ENCODE data around the gene MCC.

Gene MCC

GRCh38 chr5:113147101-113147508 is 341.1 kb downstream of the MCC start:
- DNase-seq (ENCODE audit: low read depth in 2 of 2), result no peak

GRCh38 chr5:113145757-113146387 is 342.4 kb downstream of the MCC start:
- DNase-seq (ENCODE audit: low read depth in 2 of 2), result no peak

- no peak for DNase-seq (ENCODE audit: low read depth in 2 of 2)
These were observed 346.1 kb downstream of the MCC start for GRCh38 chr5:113142186-113142585.

- DNase-seq (ENCODE audit: low read depth in 2 of 2), result no peak
These were observed 347.2 kb downstream of the MCC start for GRCh38 chr5:113140837-113141671.

DNA sequence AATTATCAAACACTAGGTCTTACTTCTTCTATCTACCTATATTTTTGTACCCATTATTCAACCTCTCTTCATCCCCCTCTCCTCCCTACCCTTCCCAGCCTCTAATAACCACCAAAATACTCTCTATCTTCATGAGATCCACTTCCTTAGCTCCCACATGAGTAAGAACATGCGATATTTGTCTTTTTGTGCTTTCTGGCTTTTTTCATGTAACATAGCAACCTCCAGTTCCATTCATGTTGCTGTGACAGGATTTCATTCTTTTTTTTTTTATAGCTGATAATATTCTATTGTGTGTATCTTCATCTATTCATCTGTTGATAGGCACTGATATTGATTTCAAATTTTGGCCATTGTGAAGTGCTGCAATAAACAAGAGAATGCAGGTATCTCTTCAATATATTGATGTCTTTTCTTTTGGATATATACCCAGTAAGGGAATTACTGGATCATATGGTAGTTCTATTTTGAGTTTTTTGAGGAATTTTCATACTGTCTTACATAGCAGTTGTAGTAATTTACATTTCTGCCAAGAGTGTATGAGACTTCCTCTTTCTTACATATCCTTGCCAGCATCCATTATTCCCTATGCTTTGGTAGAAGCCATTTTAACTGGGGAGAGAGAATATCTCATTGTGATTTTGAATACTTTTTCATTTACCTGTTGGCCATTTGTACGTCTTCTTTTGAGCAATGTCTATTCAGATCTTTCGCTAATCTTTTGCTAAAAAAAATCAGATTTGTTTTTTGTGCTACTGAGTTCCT is 354.9 kb downstream of the MCC start:
- no peak for DNase-seq (ENCODE audit: low read depth in 2 of 2)

DNA sequence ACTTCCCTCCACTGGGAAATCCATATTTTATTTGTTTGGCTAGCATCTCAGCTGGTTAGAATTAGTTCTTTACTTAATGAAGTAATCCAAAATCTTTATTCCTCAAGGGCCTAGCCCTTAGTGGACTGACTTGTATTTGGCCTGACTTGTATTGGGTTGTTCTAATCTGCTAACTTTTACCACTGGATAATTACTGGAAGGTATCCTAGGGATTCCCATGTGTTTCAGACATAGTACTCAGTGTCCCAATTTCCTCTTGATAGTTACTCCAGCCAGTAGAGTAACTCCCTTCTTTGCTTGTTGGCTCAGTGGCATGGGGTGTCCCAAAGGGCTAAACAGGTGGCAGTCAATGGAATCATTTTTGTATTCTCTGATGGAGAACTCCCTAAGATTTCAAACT is 355.7 kb downstream of the MCC start:
- DNase-seq (ENCODE audit: low read depth in 2 of 2), result no peak

GRCh38 chr5:113128641-113129330 is 359.5 kb downstream of the MCC start:
- no peak for DNase-seq (ENCODE audit: low read depth in 2 of 2)

GRCh38 chr5:113128082-113128481 is 360.2 kb downstream of the MCC start:
- DNase-seq (ENCODE audit: low read depth in 2 of 2), result no peak

DNA sequence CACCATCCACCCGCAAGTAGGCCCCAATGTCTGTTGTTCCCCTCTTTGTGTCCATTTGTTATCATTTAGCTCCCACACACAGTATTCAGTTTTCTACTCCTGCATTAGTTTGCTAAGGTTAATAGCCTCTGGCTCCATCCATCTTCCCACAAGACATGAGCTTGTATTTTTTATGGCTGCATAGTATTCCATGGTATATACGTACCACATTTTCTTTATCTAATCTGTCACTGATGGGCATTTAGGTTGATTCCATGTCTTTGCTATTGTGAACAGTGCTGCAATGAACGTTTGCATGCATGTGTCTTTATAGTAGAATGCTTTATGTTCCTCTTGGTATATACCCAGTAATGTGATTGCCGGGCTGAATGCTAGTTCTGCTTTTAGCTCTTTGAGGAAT is 361.2 kb downstream of the MCC start:
- no peak for DNase-seq (ENCODE audit: low read depth in 2 of 2)

DNA sequence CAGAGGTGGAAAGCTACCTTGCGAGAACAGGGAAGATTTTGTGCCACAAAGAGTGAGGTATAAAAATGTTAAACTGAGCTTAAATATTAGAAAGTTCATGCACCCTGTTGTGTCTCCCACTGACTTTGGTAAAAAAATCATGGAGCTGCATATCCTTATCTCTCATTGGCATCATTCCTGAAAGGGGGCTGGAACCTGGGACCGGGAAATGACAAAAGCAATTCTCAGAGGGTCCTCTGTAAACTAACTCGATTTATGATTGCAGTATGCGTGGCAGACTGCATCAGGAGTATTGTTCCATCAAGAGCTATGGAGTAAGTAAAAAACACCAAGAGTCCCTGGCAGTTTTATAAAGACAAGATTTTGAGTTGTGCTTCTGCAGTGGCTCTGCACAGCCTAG is 362.9 kb downstream of the MCC start:
- no peak for DNase-seq (ENCODE audit: low read depth in 2 of 2)

- DNase-seq (ENCODE audit: low read depth in 2 of 2), result no peak
These were observed 363.3 kb downstream of the MCC start for GRCh38 chr5:113124914-113125313.

DNA sequence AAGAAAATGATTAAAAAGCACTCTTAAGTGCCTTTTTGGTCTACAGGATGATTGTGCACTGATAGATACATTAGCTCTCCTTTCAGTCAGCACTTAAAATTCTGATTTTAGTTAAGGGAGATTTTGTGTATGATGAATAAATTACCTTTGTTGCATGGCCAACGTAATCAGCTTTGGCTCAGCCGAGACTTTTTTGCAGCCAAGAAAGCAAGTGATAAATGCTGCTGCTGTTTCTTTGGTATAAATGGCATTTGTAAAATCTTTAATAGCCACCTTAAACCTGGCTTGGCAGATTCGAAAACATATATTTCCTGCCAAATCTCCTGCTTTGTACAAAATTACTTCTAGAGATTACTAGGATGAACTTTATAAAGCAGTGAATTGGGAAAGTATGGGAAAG is 364.0 kb downstream of the MCC start:
- DNase-seq (ENCODE audit: low read depth in 2 of 2), result no peak

- DNase-seq (ENCODE audit: low read depth in 2 of 2), result no peak
These were observed 364.6 kb downstream of the MCC start for GRCh38 chr5:113123618-113124017.

GRCh38 chr5:113122053-113122452 is 366.2 kb downstream of the MCC start:
- DNase-seq (ENCODE audit: low read depth in 2 of 2), result no peak

- DNase-seq (ENCODE audit: low read depth in 2 of 2), result no peak
These were observed 368.9 kb downstream of the MCC start for GRCh38 chr5:113119246-113119924.

DNA sequence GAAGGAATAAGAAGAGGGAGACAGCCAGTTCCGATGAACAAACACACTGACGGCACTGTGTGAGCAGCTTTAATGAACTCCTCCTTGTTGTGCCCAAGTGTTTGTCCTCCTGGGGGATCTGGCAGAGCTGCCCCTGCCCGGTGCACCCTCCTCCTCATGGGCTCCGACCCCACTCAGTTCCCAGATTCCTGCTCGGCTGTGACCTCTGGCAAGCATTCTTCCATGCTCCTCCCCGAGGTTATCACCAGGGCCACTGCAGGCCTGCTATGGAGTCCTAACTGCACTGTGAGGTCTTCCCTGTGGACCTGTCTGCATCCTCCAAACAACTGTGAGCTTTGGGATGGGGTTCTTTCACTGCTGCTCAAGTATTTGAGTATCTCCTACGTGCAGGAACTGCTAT is 369.5 kb downstream of the MCC start:
- DNase-seq (ENCODE audit: low read depth in 2 of 2), result no peak

DNA sequence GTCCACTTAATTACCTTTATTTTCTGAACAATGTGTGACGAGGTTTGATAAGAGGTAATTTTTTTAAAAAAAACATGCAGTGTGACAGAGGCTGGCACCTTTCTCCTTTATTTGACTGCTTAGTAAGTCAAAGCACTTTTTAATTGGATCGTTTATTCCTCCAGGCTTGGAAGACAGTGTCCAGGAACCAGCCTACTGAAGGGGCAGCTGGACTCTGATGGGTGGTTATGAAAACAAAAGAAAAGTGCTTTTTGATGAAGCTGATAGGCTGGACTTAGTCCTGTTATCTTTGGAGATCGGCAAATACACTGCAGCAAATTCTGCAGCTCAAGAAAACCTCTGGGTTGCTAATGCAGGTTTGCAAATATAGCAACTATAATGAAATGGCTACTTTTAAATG is 370.0 kb downstream of the MCC start:
- DNase-seq (ENCODE audit: low read depth in 2 of 2), result no peak

GRCh38 chr5:113117543-113118115 is 370.6 kb downstream of the MCC start:
- no peak for DNase-seq (ENCODE audit: low read depth in 2 of 2)

GRCh38 chr5:113115956-113116355 is 372.3 kb downstream of the MCC start:
- DNase-seq (ENCODE audit: low read depth in 2 of 2), result no peak

- no peak for DNase-seq (ENCODE audit: low read depth in 2 of 2)
These were observed 373.2 kb downstream of the MCC start for GRCh38 chr5:113115061-113115460.

GRCh38 chr5:113114559-113114958 is 373.7 kb downstream of the MCC start:
- DNase-seq (ENCODE audit: low read depth in 2 of 2), result no peak
